Stimulated activated CD4-positive, alpha-beta T cell treated with anti-CD3 and anti-CD28 coated beads, Interleukin-1b, Interleukin-23, amount 100 ng/mL, for 1 hour (primary cell): Measurements from ENCODE around the gene P3R3URF.

Experiments
- DNase-seq, 2 donors: peaks; one replicate each; pipeline ENCODE4 v3.0.0-alpha.2; 2020; ENCODE audit warnings: low read depth in 2 of 2

Gene P3R3URF

GRCh38 chr1:46172321-46172720 lies 4.0 kb downstream of the P3R3URF start:
- DNase-seq, result no peak

DNA sequence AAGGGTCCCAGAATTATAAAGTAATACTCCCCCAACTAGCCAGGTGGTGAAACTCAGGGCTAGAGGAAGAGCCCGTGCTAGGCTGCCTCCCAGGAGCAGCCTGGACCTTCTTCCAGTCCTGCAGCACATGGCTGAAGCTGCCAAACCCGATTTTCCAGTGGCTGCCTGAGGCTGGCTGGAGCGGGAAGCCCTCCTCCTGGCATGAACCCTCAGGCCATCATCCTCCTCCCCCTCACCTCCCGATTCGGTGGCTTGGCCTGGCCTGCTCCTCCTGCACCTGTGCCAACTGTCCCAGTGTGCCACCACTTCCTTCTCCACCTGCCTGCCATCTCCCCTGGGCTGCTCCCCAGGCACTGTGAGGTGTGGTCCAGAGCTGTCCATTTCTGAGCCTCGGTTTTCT lies 4.4 kb downstream of the P3R3URF start:
- no peak for DNase-seq

DNA sequence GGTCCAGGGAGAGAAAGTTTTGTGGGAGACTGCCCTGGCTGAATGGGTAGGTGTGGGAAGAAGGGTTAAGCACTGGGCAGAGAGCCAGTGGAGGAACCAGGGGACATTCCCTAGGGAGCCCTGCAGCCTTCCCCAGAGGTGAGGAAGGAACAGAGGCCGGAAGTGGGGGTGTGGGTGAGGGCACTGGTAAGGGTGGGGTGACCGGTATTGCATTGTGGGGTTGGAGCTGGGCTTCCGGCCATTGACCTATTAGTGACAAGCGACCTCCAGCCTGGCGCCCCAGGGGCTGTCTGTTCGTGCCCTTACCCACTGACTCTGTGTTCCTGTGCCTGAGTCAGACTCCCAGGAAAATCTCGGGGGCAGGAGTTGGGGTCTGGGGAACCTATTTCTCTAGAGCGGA lies 4.9 kb downstream of the P3R3URF start:
- DNase-seq, result no peak

- no peak for DNase-seq
These were observed 6.4 kb downstream of the P3R3URF start for GRCh38 chr1:46169811-46170454.

- DNase-seq, result no peak
These were observed 7.8 kb downstream of the P3R3URF start for GRCh38 chr1:46168477-46168876.

DNA sequence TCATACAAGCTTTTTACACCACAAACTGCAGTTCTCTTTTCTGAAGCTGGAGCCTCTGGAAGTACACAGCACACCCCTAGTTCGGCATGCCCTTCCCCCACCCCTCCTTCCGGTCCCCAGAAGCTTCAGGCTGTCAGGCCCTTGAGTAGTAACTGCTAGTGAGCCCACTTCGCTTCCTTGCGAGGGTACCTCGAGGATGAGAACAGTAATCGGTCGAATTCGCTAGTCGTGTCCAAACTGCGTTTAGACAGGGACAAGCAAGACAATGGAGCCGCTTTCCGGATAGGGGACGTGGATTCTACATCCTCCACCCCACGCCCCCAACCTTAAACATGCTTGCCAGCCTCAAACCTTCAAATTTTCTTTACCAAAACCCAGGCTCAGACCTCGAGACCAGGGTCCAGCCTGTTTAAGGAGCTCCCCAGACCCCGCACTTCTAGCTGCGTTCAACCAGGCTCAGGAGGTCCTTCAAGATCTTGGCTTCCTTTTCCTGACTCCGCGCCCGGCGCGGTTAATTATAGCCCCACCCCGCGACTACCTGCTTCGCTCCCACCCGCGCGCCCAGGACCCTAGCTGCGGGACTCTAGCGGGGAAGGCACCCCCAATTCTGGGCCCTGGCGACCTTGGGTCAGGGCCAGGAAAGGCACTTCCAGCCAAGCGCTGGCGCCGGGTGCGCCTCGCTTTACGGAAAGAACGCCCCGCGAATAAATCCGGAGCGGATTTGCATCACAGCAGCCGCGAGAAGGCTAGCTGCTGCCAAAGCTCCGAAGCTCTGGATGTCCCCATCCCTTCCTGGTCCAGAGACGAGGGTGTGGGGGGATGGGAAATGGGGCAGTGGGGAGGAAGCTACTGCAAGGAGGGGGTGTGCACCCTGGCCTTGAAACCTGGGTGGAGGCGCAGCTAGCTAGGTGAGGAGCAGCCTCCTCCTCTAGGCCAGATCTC lies 9.5 kb downstream of the P3R3URF start:
- DNase-seq, result no peak

DNA sequence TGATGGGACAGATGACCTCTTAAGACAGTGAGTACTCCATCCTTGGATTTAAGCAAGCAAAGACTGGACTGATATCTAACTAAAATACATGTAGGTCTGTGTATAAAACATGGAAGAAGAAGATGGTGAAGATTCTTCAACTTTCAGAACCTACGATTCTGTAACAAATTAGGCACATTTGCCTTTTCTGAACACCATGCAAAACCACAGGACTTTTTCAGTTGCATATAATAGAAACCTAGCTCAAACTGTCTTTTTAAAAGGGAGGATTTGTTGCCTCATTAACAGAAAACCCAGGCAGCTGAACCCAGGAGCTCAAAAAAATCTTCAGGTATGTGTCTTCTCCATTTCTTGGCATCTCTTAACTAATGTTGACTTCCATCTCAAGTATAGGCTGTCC lies 16.1 kb downstream of the P3R3URF start:
- DNase-seq, result no peak

DNA sequence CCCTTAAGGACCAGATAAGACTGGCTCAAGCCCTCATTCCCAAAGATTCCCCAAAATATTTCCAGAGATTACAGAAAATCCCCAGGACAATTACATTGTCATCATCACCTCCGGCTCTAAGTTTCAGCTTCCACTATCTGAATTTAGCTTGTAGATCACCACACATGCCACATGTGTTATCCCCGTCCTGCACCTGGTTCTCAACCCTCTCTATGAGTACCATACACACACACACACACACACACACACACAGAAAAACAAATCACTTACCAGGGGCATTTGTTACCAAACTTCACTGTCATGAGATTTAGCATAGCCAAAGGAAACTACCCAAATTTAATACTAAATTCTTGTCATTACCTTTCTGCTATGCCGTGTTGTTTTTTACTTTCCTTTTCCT lies 16.8 kb downstream of the P3R3URF start:
- no peak for DNase-seq

- no peak for DNase-seq
These were observed 17.7 kb downstream of the P3R3URF start for GRCh38 chr1:46158312-46159281.

GRCh38 chr1:46157916-46158311 lies 18.4 kb downstream of the P3R3URF start:
- DNase-seq, result no peak

DNA sequence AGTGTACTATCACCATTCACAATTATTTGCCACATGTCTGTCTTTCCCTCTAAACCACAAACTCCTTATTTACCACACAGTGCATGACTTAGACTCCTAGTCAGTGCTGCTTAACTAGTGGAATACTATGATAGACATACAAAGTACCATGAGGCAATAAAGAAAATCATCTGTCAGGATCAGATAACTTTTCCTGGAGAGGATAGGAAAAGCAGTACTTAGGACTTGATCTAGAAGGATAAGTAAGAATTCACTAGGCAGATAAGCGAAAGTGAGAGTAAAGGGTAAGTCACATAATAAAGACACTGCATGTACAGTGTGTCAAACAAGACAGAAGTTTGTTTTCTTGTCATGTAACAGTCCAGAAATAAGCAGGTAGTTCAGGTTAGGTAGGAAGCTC lies 22.6 kb downstream of the P3R3URF start:
- no peak for DNase-seq

- DNase-seq, result no peak
These were observed 23.1 kb downstream of the P3R3URF start for GRCh38 chr1:46153228-46153627.

DNA sequence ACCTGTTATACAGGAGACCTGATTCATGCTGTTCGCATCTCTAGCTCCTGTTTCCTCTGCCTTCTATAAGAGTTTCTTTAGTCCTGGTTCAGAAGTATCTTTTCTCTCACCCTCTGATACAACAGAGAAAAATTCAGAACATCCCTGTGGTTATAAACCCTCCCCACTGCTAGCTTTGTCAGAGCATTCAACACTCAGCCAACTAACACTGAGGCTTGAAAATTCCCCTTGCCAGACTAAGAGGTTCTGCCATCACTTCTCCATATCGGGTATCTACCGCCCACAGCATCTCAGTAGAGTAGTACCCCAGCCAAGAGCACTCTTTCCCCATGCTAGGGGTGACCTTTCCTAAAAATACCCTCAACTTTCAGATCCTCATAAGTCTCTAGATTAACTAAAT lies 24.3 kb downstream of the P3R3URF start:
- DNase-seq, result no peak

GRCh38 chr1:46150085-46150484 lies 26.2 kb downstream of the P3R3URF start:
- DNase-seq, result no peak

DNA sequence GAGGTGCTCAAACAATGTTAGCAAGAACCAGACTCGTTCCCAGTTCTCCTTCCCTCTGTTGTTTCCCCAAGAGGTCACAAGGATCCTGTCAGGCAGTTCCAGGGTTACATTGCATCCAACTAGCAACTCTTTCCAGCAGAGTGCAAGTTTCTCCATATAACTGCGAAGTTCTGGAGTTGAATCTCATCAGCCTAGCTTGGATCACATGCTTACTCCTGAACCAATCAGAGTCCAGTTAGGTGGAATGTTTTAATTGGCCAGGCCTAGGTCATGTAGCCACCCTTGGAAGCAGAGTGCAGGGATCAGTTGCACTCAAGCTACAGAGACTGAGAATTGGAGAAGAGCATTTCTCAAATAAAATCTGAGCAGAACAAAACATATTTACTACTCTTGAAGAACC lies 28.0 kb downstream of the P3R3URF start:
- DNase-seq, result no peak

DNA sequence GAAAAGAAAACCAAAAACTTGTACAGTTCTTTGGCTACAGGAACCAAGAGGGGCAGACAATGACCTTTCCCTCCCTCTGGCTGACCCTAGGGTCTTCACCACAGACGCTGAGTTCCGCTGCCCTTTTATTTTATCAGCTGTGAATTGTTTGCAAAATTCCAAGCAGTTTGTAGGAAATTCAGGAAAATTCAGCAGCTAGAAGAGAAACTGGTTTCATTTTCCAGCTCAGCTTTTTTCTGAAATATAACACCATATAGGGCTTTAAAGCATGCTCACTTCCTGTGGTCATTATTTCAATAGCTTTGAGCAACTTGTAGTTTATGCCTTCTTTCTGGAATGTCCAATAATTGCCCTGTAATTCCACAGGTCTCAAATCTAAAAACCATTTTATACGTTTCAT lies 38.4 kb downstream of the P3R3URF start:
- no peak for DNase-seq

GRCh38 chr1:46136711-46137110 lies 39.6 kb downstream of the P3R3URF start:
- DNase-seq, result no peak

GRCh38 chr1:46134660-46135331 lies 41.5 kb downstream of the P3R3URF start:
- no peak for DNase-seq

- DNase-seq, result no peak
These were observed 42.4 kb downstream of the P3R3URF start for GRCh38 chr1:46133781-46134350.

GRCh38 chr1:46133181-46133658 lies 43.1 kb downstream of the P3R3URF start:
- no peak for DNase-seq
